Daoy (cell line): ENCODE results near the gene NUPR1. TPM values are rescaled to one million over a fixed set of nuclear protein-coding genes. Genes with fewer than 3 reads are reported as not detected.
"Not testable (repeated sequence)": the region's sequence is repeated elsewhere in the genome, so short reads cannot be mapped to it uniquely, and the experiment has no call there.

Source experiments
- DNase-seq: peaks from one replicate; pipeline ENCODE4 v3.0.0-alpha.2; 2015; ENCODE audit warnings: low read depth
- total RNA-seq: library from RNA; depleted of rRNA; stranded (reverse); fragments of >200 nt; shearing (Covaris generic); gene quantifications from 2 replicates; pipeline ENCODE4 v1.2.3, GENCODE V29; 2014; rRNA removed

Gene NUPR1
- total RNA-seq: 1.5 and 19.5 TPM in 2 replicates

- peak; percentile 87 for DNase-seq
Observed at GRCh38 chr16:28538733-28539596, at the start of gene NUPR1. TSS of gene NUPR1 (minus strand) at chr16:28538974. CDS start at chr16:28538907, 67 bp downstream.

GRCh38 chr16:28587386-28587785 lies 48.6 kb upstream of the NUPR1 start:
- peak; percentile 31 for DNase-seq

- no peak for DNase-seq
Observed at GRCh38 chr16:28586466-28586865, 47.7 kb upstream of the NUPR1 start.

GRCh38 chr16:28585674-28586073 lies 46.9 kb upstream of the NUPR1 start:
- peak; percentile 13 for DNase-seq

- DNase-seq: no peak
Observed at GRCh38 chr16:28580726-28581315, 42.0 kb upstream of the NUPR1 start.

GRCh38 chr16:28575446-28576109 lies 36.8 kb upstream of the NUPR1 start:
- DNase-seq: no peak

GRCh38 chr16:28574925-28575324 lies 36.2 kb upstream of the NUPR1 start:
- DNase-seq: no peak

GRCh38 chr16:28573738-28574718 lies 35.3 kb upstream of the NUPR1 start:
- no peak for DNase-seq

GRCh38 chr16:28572696-28573510 lies 34.1 kb upstream of the NUPR1 start:
- DNase-seq: no peak

GRCh38 chr16:28569968-28570752 lies 31.4 kb upstream of the NUPR1 start:
- no peak for DNase-seq

- DNase-seq: no peak
Observed at GRCh38 chr16:28569021-28569420, 30.2 kb upstream of the NUPR1 start.

GRCh38 chr16:28567292-28567691 lies 28.5 kb upstream of the NUPR1 start:
- DNase-seq: no peak

- DNase-seq: not testable (repeated sequence)
Observed at GRCh38 chr16:28566233-28566925, 27.6 kb upstream of the NUPR1 start.

- DNase-seq: no peak
Observed at GRCh38 chr16:28563218-28563617, 24.4 kb upstream of the NUPR1 start.

- DNase-seq: no peak
Observed at GRCh38 chr16:28562199-28562598, 23.4 kb upstream of the NUPR1 start.

GRCh38 chr16:28561557-28562187 lies 22.9 kb upstream of the NUPR1 start:
- no peak for DNase-seq

GRCh38 chr16:28558456-28558855 lies 19.7 kb upstream of the NUPR1 start:
- no peak for DNase-seq

- no peak for DNase-seq
Observed at GRCh38 chr16:28556914-28557320, 18.1 kb upstream of the NUPR1 start.

- DNase-seq: no peak
Observed at GRCh38 chr16:28555561-28555960, 16.8 kb upstream of the NUPR1 start.
